Forelimb muscle (tissue), 1 donor: ENCODE measurements around the gene INHBA. TPM values are rescaled to one million over a fixed set of nuclear protein-coding genes. Genes with fewer than 3 reads are reported as not detected.
A peak's percentile ranks its signal among the peaks of the same experiment; 100 is the strongest.

ENCODE experiments used
- DNase-seq: peaks from one replicate; pipeline ENCODE4 v3.0.0-alpha.2; 2013; ENCODE audit warnings: low read depth
- polyA plus RNA-seq: library from polyadenylated mRNA; unstranded; fragments of 120-200 nt; gene quantifications from one replicate; pipeline ENCODE4 v1.2.1, GENCODE V29; 2013; ENCODE audit not compliant: insufficient read length

The INHBA gene
- 3.4 TPM for polyA plus RNA-seq

DNA sequence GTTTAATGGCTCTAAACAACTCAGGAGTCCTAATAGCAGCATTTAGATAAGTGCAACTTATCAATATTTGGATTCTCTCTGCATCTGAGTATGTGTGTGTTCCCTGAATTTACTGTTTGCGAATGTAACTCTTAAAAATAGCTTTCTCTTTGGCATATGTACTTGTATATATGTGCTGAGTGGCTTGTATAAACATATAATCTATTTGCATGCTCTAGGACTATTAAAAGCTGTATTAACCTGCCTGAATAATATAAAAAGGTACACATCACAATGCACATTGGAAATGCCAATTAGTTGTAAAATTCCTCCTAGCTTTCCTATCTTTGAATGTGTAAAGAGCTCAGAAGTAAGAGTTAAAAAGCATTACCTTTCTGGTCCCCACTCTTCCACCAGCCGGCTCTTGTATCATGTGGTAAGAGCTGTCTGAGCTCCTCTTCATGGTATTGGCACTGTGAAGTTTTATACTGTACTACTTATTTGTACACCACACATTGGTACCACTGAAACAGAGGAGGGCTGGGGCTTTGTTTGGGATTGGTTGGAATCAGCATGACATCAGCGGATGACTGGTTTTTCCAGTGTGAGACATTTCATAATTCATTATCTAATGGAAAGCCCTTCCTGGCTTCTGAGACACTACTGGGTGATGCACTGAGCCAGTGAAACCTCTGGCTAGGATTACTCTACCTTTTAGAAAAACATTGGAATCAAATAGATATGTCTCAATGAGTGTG lies at the start of gene INHBA:
TSS of gene INHBA (minus strand) at position 456 of the 737 bp plus-strand sequence. CDS start 2,716 bp downstream, outside the sequence.
- DNase-seq = no peak

DNA sequence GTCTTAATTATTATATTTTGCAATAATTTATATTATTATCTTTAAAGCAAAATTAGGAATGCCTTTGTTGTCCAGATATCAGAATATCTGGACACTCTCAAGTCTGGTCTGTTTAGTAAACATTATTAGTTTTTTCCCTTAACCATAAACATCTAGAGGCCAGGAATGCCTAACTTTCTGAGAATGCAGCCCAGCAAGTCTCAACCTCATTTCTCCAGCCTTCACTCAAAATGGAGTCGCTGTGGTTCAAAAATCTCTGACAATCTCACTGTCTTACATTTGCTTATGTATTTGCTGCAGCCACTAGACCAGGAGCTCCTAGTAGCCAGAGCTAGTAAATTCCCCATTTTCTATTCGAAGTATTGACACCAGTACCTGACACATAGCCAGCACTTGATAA lies 49.7 kb upstream of the INHBA start:
- DNase-seq = no peak

DNA sequence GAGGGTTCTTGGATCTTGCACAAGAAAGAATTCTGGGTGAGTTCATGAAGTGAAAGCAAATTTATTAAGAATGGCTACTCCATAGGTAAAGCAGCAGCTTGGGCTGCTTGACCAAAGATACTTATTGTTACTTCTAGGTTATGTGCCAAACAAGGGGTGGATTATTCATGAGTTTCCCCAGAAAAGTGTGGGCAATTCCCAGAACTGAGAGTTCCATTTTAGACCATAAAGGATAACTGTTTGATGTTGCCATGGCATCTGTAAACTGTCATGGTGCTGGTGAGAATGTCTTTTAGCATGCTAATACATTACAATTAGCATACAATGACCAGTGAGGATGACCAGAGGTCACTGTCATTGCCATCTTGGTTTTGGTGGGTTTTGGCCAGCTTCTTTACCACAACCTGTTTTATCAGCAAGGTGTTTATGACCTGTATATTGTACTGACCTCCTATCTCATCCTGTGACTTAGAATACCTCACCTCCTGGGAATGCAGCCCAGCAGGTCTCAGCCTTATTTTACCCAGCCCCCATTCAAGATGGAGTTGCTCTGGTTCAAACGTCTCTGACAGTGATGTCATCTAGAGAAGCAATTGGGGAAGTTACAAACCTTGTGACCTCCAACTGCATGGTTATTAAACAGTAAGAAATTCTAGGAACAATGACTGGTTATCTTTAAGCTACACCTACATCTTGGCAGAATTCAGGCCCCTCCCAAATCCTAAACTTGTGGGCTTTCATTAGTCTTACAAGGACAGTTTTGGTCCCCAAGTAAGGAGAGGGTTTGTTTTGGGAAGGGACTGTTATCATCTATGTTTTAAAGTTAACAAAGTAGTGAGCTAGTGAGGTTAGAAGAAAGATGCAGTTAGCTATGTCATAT lies 48.0 kb upstream of the INHBA start:
- no peak for DNase-seq

DNA sequence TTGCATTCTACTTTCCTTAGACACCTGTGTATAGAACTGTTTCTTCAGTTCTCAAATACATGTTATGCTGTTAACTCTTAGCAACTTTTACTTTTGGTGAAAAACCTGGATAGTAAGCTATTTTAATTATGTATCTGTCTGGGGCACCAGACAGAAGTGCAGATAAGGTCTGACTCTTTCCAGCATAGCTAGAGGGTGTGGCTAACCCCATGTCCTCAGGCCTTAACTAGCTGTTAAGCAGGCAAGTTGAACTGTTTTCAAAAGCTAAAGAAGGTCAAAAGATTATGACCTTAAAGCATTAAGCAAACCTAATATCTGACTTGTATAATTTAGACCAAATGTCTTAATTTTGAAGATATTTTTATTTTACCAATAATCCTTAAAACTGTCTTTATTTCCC lies 45.1 kb upstream of the INHBA start:
- no peak for DNase-seq

DNA sequence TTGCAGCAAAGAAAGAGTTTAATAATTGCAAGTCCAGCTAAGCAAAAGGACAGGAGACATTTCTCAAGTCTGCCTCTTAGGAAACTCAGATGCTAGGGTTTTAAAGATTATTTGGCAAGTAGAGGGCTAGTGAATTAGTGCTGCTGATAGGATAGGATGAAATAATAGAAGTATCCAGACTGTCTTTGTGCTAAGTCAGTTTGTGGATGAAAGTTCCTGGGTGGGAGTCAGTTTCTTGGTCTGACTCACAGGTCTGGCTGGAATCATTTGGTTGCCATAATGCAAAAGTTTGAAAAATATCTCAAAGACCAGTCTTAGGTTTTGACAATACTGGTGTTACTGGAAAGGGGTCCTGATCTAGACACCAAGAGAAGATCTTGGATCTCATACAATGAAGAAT lies 42.6 kb upstream of the INHBA start:
- DNase-seq = no peak

DNA sequence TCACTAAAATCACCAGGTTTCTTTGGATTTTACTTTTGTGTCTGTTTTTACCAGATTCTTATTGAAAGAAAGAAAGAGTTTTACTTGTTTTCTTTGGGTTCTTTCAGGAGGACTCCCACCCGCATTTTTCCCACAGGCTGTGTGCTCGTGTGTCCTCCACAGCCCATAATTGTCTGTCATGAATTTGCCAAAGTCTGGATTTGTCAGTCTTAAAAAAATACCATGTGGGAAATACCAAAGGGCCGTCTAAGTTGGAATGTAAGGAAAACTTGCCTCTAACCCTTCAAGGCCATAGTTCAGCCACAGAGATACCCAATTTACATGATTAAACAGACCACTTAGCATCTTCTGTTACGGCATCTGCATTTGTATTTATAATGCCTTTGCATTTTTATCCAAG lies 41.3 kb upstream of the INHBA start:
- no peak for DNase-seq

DNA sequence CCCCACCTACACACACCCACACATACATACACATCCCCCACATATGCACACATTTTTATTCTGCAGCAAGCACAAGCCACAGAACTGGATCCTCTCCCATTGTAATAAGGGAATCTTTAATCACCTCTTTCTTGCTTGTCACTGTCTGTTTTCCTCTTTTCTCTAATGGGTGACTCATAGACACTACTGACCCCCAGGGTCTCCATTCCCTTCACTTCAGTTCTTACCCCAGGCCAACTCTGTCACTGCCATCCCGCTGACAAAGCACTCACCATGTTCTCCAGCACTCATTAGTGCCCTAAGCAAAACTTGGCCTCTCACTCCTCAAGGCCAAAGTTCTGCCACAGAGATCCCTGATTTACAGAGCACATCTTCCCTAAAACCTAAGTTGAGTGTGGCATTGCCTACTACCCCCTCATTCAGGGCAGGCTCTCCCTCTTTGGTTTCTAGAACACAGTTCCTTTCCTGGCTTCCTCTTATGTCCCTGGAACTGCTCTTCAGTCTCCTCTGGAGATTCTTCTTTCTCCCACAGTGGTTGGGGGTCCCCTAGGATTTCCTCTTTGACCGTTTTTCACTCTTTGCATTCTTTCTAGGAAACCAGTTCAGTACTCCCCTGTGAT lies 39.6 kb upstream of the INHBA start:
- no peak for DNase-seq

DNA sequence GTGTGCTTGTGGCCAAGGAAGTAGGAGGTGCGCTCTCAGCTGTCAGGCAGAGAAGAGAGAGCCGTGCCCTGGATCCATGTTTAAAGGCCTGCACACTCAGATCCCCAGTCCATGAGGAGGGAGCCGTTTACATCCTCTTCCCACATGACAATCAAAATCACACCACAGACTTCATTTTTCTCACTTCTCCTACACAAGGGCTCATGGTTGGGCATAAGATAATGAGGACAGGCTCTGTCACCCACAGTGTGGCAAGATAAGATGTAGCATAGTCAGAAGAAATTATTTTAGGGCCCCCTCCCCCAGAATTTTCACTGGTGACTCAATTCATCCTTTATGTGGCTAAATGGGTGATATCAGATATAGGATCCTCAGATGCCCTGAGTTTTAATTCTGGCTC lies 35.9 kb upstream of the INHBA start:
- DNase-seq = no peak

DNA sequence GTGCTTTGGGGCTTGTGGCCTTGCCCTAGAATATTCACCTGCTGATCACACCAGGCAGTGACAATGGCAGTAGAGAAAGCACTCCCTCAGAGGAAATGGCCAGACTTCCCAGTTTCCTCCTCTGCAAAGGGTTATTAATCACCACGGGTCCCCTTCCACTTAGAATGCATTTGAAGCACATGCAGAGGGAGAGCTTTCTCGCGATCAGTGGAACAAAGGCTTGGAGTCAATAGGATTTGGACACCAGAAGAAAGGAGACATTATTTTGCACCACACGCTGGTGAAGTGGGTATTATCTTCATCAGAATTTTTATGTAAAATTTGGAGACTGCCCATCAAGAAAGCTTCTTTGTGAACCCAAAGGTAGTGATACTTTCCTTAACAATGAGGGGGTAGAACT lies 35.4 kb upstream of the INHBA start:
- DNase-seq = no peak

DNA sequence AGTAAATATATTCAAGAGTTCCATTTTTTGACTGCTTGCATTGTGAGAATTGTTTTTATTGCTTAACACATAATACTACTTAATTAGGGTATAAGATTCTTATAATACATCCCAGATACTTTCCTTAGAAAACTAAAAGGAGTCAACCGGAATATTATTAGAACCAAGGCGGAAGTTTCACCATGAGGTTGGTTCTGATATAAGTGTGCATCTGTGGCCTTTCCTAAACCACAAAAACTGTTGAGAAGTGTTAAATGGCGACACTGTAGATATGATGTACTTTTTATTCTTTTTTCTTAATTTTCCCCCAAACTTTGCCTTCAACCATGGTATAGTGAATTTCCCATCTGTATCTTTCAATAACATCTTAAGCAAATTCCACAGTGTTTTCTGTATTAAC lies 32.3 kb upstream of the INHBA start:
- DNase-seq = no peak

DNA sequence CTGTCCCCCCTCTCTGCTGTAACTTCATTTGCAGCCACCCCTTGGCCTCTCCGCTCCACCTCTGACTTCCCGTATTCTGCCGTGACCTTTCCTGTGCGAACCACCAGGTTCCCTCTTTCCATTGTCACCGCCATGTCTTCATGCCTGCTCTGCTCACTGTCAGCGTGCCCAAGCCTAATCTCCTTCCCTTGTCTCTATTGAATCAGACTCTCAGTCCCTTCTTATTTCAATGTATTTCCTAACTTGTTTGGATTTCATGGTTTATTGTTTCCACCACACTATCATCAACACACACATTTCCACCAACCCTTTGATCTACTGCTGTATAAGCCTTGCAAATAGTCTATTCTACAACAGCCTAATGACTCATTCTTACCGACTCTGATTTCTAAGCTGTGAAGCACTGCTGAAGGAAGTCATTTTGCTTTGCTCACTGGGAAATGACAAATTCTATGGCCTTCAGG lies 30.0 kb upstream of the INHBA start:
- DNase-seq = no peak

DNA sequence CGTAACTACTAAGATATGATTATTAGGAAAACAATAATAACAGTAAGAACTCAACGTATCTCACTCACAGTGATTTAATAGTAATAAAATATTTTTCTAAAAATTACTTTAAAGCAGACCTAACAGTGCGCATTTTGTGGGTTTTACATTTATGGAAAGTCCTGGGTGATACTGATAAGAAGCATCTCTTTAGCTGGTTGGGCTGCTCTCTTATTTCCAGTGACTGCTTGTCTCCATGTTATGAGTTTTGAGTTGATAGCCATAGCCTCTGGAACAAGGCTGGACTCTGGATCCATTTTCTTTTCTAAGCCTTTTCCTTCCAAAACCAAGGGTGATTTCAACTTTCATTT lies 29.5 kb upstream of the INHBA start:
- DNase-seq = no peak

DNA sequence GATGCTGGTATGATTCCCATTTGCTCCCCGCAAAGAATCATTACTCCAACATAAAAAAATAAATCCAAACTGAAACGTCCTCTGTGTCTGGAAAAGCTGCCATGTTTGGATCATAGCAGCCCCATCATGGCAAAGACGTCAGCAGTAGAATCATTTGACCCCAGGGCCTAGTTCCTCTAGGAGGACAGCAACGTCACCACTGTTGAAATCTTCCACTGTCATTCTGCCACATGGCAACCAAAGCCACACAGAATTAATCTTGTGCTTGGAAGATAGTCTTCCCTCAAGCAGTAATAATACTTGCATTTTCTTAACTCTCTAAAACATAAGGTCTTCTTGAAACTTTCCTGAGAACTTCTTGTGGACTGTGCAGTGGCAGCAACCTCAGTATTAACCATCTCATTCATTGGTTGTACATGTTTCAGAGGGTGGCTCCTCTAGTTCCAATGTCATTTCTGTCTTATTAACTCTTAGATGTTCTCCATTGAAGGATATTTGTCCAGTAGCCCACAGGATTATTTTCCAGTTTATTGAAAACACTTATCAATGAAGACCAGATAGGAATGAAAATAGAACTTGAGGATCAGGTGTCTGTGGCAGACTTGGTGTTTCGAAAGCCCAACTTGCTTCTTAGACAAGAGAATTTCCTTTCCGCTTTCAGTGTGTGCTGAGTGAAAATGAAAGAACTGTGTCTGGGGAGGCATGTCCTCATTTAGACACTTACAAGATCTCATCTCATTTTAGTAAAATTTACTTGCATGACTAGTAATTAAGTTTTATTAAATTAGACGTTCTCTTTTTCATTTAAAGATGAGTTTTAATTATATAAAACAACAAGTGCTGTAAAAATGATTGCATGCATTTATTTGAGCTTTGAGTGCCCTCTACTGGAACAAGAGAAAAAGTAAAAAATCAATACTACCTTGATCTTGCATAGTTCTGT lies 28.9 kb upstream of the INHBA start:
- DNase-seq = peak; percentile 8

DNA sequence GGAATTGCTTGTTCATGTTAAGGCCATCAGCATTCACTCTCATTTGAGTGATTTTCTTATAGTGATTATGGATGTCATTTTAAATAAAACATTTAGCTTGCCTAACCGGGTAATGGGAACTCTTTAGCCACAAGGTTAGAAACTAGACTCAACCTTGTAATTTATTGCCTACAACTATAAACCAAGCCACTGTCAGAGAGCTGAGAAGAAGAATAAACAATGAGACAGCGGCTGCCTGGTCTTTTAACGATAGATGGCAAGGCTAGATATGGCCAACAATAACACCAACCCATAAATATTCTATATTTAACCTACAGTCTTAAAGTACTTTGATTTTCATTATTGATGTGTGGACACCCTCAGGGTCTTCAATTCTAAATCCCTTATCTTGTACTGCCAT lies 27.8 kb upstream of the INHBA start:
- DNase-seq = no peak

DNA sequence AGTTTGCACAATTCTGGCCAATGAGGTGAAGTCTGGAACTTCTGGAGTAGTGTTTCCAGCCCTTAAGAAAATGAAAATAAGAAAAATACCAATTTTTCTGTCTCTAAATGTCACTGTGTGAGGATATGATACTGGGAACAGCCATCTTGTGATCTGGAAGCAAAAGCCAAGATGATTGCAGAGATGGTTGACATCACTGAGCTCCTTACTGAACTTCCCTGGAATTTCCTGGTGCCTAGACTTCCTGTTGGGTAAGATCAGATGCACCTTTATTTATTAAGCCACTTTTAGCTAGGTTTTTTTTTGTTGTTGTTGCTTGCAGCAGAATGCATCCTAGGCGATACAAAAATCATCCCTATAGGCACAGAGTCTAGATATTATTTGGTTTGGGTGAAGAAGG lies 27.3 kb upstream of the INHBA start:
- no peak for DNase-seq

DNA sequence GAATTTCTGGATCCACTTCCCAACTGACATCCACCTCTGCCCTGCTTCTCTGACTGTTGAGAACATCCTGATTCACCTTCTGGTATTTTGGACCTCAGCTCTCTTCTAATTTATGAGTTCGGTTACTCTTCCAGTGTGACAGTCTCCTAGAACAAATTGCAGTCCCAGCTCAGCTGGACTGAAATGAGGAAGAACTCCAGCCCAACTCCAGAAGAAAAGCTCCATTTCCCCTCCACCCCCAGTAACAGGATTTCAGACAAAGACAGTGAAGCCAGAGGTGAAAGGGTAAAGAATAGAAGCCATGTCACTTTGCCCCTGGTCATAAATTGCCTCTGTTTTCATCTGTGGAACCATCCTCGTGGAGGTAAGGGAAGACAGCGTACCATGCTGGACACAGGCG lies 26.2 kb upstream of the INHBA start:
- DNase-seq = no peak

DNA sequence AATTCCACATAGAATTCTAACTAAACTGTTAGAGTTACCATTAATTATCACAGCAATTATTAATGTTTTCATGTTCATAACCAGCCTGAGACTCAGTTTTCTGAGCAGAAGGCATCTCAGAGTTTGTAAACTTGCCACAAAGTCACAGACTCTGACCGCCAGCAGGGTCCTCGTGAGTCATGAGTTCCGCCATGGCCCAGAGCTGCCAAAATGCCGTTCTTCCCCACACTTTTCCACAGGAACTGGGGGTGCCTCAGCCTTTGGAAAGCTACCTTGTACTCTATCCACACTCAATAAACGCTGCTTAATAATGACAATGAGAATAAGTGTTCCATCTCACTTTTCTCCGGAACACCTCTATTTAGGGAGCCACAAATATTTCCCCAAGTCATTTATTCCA lies 22.1 kb upstream of the INHBA start:
- DNase-seq = no peak

DNA sequence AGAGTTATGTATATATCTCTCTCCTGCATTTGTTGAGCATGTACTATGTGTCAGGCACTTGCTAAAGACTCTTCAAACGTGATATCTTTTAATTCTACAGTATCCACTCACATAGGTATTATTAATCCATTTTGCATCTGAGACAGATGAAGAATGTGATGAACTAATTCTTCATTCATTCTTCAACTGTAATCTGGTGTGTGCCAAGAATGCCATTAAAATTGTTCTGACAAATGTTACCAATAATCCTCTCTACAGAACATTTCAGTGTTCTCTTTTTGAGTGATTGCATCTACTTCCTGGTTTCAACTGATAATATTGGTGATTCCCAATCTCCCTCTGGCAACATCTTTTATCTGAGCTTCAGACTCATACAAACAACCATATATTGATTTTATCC lies 18.0 kb upstream of the INHBA start:
- no peak for DNase-seq

DNA sequence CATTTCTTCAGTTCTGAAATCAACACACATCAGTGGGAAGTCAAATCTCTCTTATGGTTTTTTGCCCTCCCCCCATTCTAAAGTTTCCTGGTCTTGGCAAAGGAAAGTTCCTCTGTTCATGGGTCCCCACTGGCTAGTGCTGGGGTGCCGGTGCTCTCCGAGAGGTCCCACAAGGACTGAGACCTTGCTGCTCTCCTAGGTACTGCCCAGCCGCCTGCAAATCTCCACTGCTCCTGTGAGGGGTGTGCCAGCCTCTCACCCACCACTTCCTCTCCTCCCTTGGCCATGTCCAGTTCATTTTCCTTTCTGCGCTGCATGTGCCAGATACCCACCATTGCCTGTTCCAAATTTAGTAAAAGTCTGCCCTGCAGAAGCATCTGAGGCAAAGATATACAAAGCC lies 17.2 kb upstream of the INHBA start:
- DNase-seq = no peak

DNA sequence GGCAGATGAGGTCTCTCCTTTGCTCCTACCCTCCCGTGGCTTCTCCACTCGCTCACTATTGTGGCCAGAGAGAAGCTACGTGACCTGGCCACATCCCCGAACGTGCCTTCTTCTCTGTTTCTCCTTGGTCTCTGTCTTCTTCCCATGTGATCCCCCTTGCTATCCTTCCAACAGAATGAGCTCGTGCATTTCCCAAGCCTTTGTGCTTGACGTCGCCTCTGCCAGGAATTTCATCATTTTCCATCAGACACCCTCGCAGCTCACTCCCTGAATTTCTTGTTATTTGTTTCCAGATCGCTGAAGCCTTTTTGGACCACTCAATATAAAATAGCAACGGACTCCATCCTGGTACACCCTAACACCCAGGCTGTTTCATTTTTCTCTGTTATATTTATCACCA lies 13.8 kb upstream of the INHBA start:
- DNase-seq = no peak

DNA sequence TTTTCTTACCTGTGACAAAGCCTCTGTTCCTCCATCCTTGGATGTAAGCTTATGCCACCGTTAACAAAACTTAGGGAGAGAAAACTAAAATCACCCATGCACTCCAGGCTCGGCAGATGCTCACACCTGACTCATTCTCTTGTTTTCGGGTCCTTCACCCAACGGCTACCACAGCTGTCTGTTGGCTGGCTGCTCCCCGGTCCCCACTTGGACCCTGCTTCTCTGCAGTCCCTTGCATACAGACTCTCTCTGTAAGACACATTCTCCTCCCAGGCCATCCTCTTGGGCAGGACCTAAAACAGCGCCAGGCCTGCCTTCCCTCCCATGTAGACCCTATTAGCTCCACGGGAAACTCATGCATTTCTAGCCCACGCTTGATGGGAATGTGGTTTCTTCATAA lies 12.1 kb upstream of the INHBA start:
- no peak for DNase-seq
